ENCODE results near the gene FZD1. TPM values are rescaled to one million over a fixed set of nuclear protein-coding genes. Genes with fewer than 3 reads are reported as not detected.

The FZD1 gene
- polyA plus RNA-seq, 1 experiment: 4.5 TPM

- H3K27me3 ChIP-seq (ENCODE audit: control insufficient read depth, insufficient read depth, low read length): no peaks in the 10 kb centered on the region
- no peak overlapping the region for H3K4me3 ChIP-seq (ENCODE audit: low read depth, low read length)
- H3K36me3 ChIP-seq (ENCODE audit: control insufficient read depth, insufficient read depth, low read length): no peaks in the 10 kb centered on the region
- no peak for DNase-seq (ENCODE audit: low read depth)
- CTCF ChIA-PET: interaction anchor here (1.5 to 1.6 kb wide), 3 partner anchors 13 to 27 kb away, joined by 3 to 4 read pairs (median 3); no protein-coding TSS in a partner anchor
- TF ChIP-seq, protein P1, sequence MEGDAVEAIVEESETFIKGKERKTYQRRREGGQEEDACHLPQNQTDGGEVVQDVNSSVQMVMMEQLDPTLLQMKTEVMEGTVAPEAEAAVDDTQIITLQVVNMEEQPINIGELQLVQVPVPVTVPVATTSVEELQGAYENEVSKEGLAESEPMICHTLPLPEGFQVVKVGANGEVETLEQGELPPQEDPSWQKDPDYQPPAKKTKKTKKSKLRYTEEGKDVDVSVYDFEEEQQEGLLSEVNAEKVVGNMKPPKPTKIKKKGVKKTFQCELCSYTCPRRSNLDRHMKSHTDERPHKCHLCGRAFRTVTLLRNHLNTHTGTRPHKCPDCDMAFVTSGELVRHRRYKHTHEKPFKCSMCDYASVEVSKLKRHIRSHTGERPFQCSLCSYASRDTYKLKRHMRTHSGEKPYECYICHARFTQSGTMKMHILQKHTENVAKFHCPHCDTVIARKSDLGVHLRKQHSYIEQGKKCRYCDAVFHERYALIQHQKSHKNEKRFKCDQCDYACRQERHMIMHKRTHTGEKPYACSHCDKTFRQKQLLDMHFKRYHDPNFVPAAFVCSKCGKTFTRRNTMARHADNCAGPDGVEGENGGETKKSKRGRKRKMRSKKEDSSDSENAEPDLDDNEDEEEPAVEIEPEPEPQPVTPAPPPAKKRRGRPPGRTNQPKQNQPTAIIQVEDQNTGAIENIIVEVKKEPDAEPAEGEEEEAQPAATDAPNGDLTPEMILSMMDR (IDR thresholded peaks at IDR 0.05; ENCODE audit: insufficient read depth, low read depth, low read length): no peak
- POLR2A ChIA-PET: no interaction called here
These were observed 23.8 kb upstream of the FZD1 start for GRCh38 chr7:91240376-91240941.

GRCh38 chr7:91242097-91242844 lies 22.0 kb upstream of the FZD1 start:
- POLR2A ChIA-PET: no interaction called here
- CTCF ChIA-PET: interaction anchor here (1.1 kb wide), 1 partner anchor 21 kb away, joined by 3 read pairs; no protein-coding TSS in a partner anchor
- no peak for DNase-seq (ENCODE audit: low read depth)
- Histone ChIP-seq H3K36me3 (ENCODE audit: control insufficient read depth, insufficient read depth, low read length) (no peaks in the 10 kb centered on the region), H3K27me3 (ENCODE audit: control insufficient read depth, insufficient read depth, low read length) (no peaks in the 10 kb centered on the region), H3K4me3 (ENCODE audit: low read depth, low read length) (no peak overlapping the region)
- TF ChIP-seq, protein P1 (IDR thresholded peaks at IDR 0.05; ENCODE audit: insufficient read depth, low read depth, low read length): no peak

- no peak for DNase-seq (ENCODE audit: low read depth)
- ChIA-PET POLR2A (no interaction called here), CTCF (interaction anchor here (1.1 to 1.4 kb wide), 2 partner anchors 10 to 121 kb away, joined by 4 read pairs; no protein-coding TSS in a partner anchor)
- Histone ChIP-seq H3K36me3 (ENCODE audit: control insufficient read depth, insufficient read depth, low read length) (no peaks in the 10 kb centered on the region), H3K4me3 (ENCODE audit: low read depth, low read length) (no peak overlapping the region), H3K27me3 (ENCODE audit: control insufficient read depth, insufficient read depth, low read length) (no peaks in the 10 kb centered on the region)
- TF ChIP-seq, protein P1 (IDR thresholded peaks at IDR 0.05; ENCODE audit: insufficient read depth, low read depth, low read length): no peak
These were observed 20.5 kb upstream of the FZD1 start for GRCh38 chr7:91243591-91244301.

- TF ChIP-seq, protein P1 (IDR thresholded peaks at IDR 0.05; ENCODE audit: insufficient read depth, low read depth, low read length): no peak
These were observed 16.7 kb upstream of the FZD1 start for GRCh38 chr7:91247500-91247899.

DNA sequence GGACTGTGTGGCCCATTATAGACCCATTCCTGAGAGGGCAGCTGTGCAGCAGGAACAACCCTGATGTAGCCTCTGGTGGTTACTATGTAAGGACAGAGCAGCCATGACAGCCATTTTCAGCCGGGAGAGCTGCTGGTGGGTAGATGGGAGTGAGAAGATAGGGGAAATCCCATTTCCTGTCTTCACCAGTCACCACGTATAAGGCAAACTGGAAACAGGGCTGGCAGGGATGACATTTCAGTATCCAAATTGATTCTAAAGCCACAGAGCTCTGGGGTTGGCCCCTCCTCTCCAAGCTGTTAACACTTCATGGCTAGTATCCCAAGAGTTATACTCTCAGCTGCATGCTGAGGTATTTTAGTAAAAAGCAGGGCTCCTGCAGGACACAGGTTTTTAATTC lies 15.2 kb upstream of the FZD1 start:
- ChIA-PET POLR2A (no interaction called here), CTCF (interaction anchor here (0.9 to 1.5 kb wide), 3 partner anchors 14 to 165 kb away, joined by 3 to 4 read pairs (median 4); no protein-coding TSS in a partner anchor)
- Histone ChIP-seq H3K27me3 (ENCODE audit: control insufficient read depth, insufficient read depth, low read length) (no peaks in the 10 kb centered on the region), H3K4me3 (ENCODE audit: low read depth, low read length) (no peak overlapping the region), H3K36me3 (ENCODE audit: control insufficient read depth, insufficient read depth, low read length) (no peaks in the 10 kb centered on the region)
- no peak for DNase-seq (ENCODE audit: low read depth)
- TF ChIP-seq, protein P1 (IDR thresholded peaks at IDR 0.05; ENCODE audit: insufficient read depth, low read depth, low read length): no peak

More at GRCh38 chr7:91247500-91247899, 16.7 kb upstream of the FZD1 start:
- CTCF ChIA-PET: interaction anchor here (2.1 kb wide), 1 partner anchor 15 kb away, joined by 6 read pairs; no protein-coding TSS in a partner anchor
- POLR2A ChIA-PET: no interaction called here
- no peak for DNase-seq (ENCODE audit: low read depth)
- Histone ChIP-seq H3K27me3 (ENCODE audit: control insufficient read depth, insufficient read depth, low read length) (no peaks in the 10 kb centered on the region), H3K4me3 (ENCODE audit: low read depth, low read length) (no peak overlapping the region), H3K36me3 (ENCODE audit: control insufficient read depth, insufficient read depth, low read length) (no peaks in the 10 kb centered on the region)
